ENCODE measurements around the gene CASQ2. TPM values are rescaled to one million over a fixed set of nuclear protein-coding genes. Genes with fewer than 3 reads are reported as not detected.

Gene CASQ2
- total and polyA plus RNA-seq, 2 of the 4 experiments (the other 2 are of a cell fraction): not detected

- Histone ChIP-seq H3K56ac (ENCODE audit: extremely low read depth, insufficient read depth, low read length) (no peak overlapping the region), H4K5ac (ENCODE audit: low read depth, low read length) (no peak overlapping the region), H4K91ac (ENCODE audit: insufficient read depth, low read depth, low read length) (no peak overlapping the region), H4K8ac (ENCODE audit: low read depth in 2 of 2, low read length in 2 of 2) (no peak overlapping the region), H2BK20ac (ENCODE audit: low read depth, low read length) (no peak overlapping the region), H2BK120ac (ENCODE audit: low read depth, low read length) (no peak overlapping the region), H2AFZ (replicated peaks; ENCODE audit: low read length, poor library complexity) (no peak overlapping the region), H2AK5ac (ENCODE audit: low read depth, low read length) (no peak overlapping the region), H3K4me1 (ENCODE audit: control insufficient read depth, insufficient read depth, low read length) (no peaks in the 10 kb centered on the region), H3K79me1 (ENCODE audit: low read depth in 1 of 2, low read length in 2 of 2) (no peaks in the 10 kb centered on the region), H3K18ac (ENCODE audit: low read depth, low read length) (no peak overlapping the region), H2AK9ac (replicated peaks; ENCODE audit: low read depth, low read length, poor library complexity) (no peak overlapping the region), H3K9me3 (ENCODE audit: control insufficient read depth, insufficient read depth, low read length) (no peaks in the 10 kb centered on the region), H3K9me1 (ENCODE audit: insufficient read depth, low read length) (peaks cover 5% of the 10 kb centered on the region; the same call in 1 of the 2 replicates), H3K4me3 (ENCODE audit: insufficient read depth, low read depth, low read length) (no peak overlapping the region), H2BK15ac (ENCODE audit: low read depth, low read length) (no peak overlapping the region), H3K23ac (ENCODE audit: low read depth, low read length) (no peak overlapping the region), H3K36me3 (ENCODE audit: control insufficient read depth, insufficient read depth, low read length) (peaks cover 20% of the 10 kb centered on the region), H4K20me1 (ENCODE audit: insufficient read depth, low read length) (no peaks in the 10 kb centered on the region), H2BK5ac (ENCODE audit: low read depth, low read length, poor library complexity, severe bottlenecking) (no peak overlapping the region), H3K27me3 (ENCODE audit: control insufficient read depth, insufficient read depth, low read length) (peaks cover 1% of the 10 kb centered on the region; the same call in 1 of the 2 replicates), H3K4me2 (ENCODE audit: low read depth, low read length) (no peak overlapping the region), H3K4ac (ENCODE audit: low read depth, low read length) (no peak overlapping the region), H3K9ac (ENCODE audit: low read depth, low read length) (no peak overlapping the region), H3K27ac (ENCODE audit: insufficient read depth, low read length) (no peak overlapping the region), H3K14ac (replicated peaks; ENCODE audit: low read depth, low read length) (no peak overlapping the region)
- DNase-seq (no peak), ATAC-seq (ENCODE audit: low read depth) (no peak)
- in situ Hi-C loops (cut with MboI; ENCODE audit: low sequenced_read_pairs) (no loop called here), intact Hi-C loops (cut with micrococcal nuclease) (no loop called here), dilution Hi-C loops (cut with HindIII; ENCODE audit: low sequenced_read_pairs, unreplicated experiment) (no loop called here)
- no CpG with 5 or more reads among the region's 3 CpGs for WGBS, 2 experiments (ENCODE audit: extremely low coverage in 2 of 2, insufficient read length in 1 of 2)
- TF ChIP-seq CEBPB (IDR thresholded peaks at IDR 0.05; ENCODE audit: low read depth, low read length) (no peak), CHD1 (IDR thresholded peaks at IDR 0.05; ENCODE audit: low read depth, low read length) (no peak), FOS (IDR thresholded peaks at IDR 0.05; ENCODE audit: low read depth, low read length) (no peak), ELK1 (IDR thresholded peaks at IDR 0.05; ENCODE audit: borderline replicate concordance, low read depth, low read length) (no peak), BHLHE40 (IDR thresholded peaks at IDR 0.05; ENCODE audit: low read depth, low read length) (no peak), RAD21 (IDR thresholded peaks at IDR 0.05; ENCODE audit: low read length) (no peak), MAZ (IDR thresholded peaks at IDR 0.05; ENCODE audit: borderline replicate concordance, low read depth, low read length) (no peak), USF2 (IDR thresholded peaks at IDR 0.05; ENCODE audit: low read depth, low read length) (no peak), RFX5 (IDR thresholded peaks at IDR 0.05; ENCODE audit: low read depth, low read length) (no peak), MXI1 (IDR thresholded peaks at IDR 0.05; ENCODE audit: borderline replicate concordance, low read depth, low read length) (no peak), NFE2L2 (IDR thresholded peaks at IDR 0.05; ENCODE audit: low read depth, low read length) (no peak), CTCF (conservative IDR thresholded peaks at IDR 0.05; ENCODE audit: low read depth, low read length) (no peak), POLR2A (IDR thresholded peaks at IDR 0.05; ENCODE audit: low read depth, low read length) (no peak)
- ChIA-PET POLR2A (ENCODE audit: unreplicated experiment) (no interaction called here), CTCF (interaction anchor here (1.6 kb wide), 1 partner anchor 11 kb away, joined by 6 read pairs; no protein-coding TSS in a partner anchor)
- BruUV-seq (replicated peaks): no TSS peak
Observed at GRCh38 chr1:115694805-115695204, 73.7 kb downstream of the CASQ2 start.

Measured in IMR-90 (cell line).